SJCRH30 (cell line): ENCODE data around the gene NT5C3A. TPM values are rescaled to one million over a fixed set of nuclear protein-coding genes. Genes with fewer than 3 reads are reported as not detected.

Experiments
- DNase-seq, 2 experiments: peaks; one replicate each; pipeline ENCODE4 v3.0.0-alpha.2; 2015 to 2020
- H3K27ac ChIP-seq: fragments of 250-450 bp; sonication (Bioruptor Pico); 2 replicates; pipeline ENCODE4 v1.5.1; 2020; ENCODE audit warnings: mild to moderate bottlenecking, moderate library complexity
- H3K27me3 ChIP-seq: fragments of 250-450 bp; sonication (Bioruptor Pico); 2 replicates; pipeline ENCODE4 v1.5.1; 2020; ENCODE audit warnings: mild to moderate bottlenecking, moderate library complexity
- H3K36me3 ChIP-seq: fragments of 250-450 bp; sonication (Bioruptor Pico); 2 replicates; pipeline ENCODE4 v1.5.1; 2020; ENCODE audit warnings: mild to moderate bottlenecking, moderate library complexity
- H3K4me1 ChIP-seq: fragments of 250-450 bp; sonication (Bioruptor Pico); 2 replicates; pipeline ENCODE4 v1.5.1; 2020; ENCODE audit warnings: mild to moderate bottlenecking, moderate library complexity
- H3K4me3 ChIP-seq: fragments of 250-450 bp; sonication (Bioruptor Pico); 2 replicates; pipeline ENCODE4 v1.5.1; 2020; ENCODE audit warnings: mild to moderate bottlenecking, moderate library complexity
- H3K9me3 ChIP-seq: fragments of 250-450 bp; sonication (Bioruptor Pico); replicated peaks from 2 replicates; pipeline ENCODE4 v1.5.1; 2020; ENCODE audit warnings: mild to moderate bottlenecking, moderate library complexity
- total RNA-seq: library from RNA; depleted of rRNA; stranded (reverse); fragments of >200 nt; shearing (Covaris generic); gene quantifications from 2 replicates; pipeline ENCODE4 v1.2.3, GENCODE V29; 2014

The NT5C3A gene
- total RNA-seq, 1 experiment from 2014 or later, result 45.1 TPM

DNA sequence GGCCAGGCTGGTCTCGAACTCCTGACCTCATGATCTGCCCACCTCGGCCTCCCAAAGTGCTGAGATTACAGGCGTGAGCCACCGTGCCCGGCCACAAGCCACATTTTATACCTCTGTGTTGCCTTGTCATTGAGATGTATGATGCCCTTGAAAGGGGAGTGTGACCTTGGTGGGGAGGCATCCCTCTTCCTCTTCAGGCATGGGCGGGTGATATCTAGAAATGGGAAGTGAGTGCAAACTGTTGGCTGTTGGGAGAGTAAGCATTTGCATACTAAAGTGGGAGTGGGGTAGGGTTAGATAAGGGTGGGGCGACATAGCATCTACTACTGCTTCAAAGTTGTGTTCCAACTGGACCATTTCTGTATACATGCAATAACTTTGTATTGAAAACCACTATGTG, 26.6 kb upstream of the NT5C3A start:
- H3K9me3 ChIP-seq, result no peaks in the 10 kb centered on the region
- H3K4me3 ChIP-seq, result no peak overlapping the region
- peaks cover 3% of the 10 kb centered on the region; the same call in 1 of the 2 replicates for H3K36me3 ChIP-seq
- H3K27me3 ChIP-seq, result no peaks in the 10 kb centered on the region
- DNase-seq, result no peak
- no peak overlapping the region for H3K27ac ChIP-seq
- H3K4me1 ChIP-seq, result no peaks in the 10 kb centered on the region

DNA sequence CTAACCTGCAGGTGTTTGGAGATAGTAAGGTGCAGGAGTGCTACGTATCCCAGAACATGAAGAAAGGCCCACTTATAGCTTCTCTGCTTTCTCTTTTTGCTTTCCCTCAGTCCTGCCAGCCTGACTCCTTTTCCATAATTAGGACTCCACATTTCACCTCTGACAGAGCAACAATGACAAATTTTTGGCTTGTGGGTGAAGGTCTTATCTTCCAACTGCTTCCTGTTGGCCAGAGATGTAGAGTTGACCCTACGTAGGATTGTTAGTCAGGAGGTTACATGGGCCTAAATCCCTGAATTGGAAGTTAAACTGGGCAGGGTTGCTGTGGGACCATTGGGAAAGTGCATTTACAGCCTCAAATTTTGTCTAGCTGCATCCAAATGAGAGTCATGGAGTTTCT, 25.3 kb upstream of the NT5C3A start:
- no peaks in the 10 kb centered on the region for H3K4me1 ChIP-seq
- no peak for DNase-seq
- no peak overlapping the region for H3K27ac ChIP-seq
- no peak overlapping the region for H3K4me3 ChIP-seq
- no peaks in the 10 kb centered on the region for H3K27me3 ChIP-seq
- no peaks in the 10 kb centered on the region; the same call in 1 of the 2 replicates for H3K9me3 ChIP-seq
- H3K36me3 ChIP-seq, result no peaks in the 10 kb centered on the region

DNA sequence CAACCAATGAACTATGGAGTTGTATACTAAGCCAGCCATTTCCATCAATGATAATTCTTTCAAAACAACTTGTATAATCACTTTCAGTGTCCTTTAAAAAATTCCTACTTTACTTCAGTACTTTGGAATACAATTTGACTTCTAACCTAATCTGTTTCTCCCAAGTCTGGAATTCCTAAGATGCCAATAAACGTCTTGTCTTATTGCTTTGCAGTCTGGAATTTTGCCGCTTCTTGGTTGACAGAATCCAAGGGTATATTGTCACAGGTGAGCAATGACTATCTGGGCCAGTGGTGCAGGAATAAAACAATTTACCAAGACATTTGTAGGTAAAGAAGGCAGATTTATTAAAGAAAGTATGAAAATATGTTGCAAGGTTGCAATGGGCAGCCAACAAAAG, 24.8 kb upstream of the NT5C3A start:
- DNase-seq, result no peak
- H3K4me1 ChIP-seq, result no peaks in the 10 kb centered on the region
- H3K27me3 ChIP-seq, result no peaks in the 10 kb centered on the region
- H3K27ac ChIP-seq, result no peak overlapping the region
- H3K4me3 ChIP-seq, result no peak overlapping the region
- H3K9me3 ChIP-seq, result no peaks in the 10 kb centered on the region; the same call in 1 of the 2 replicates
- no peaks in the 10 kb centered on the region for H3K36me3 ChIP-seq

DNA sequence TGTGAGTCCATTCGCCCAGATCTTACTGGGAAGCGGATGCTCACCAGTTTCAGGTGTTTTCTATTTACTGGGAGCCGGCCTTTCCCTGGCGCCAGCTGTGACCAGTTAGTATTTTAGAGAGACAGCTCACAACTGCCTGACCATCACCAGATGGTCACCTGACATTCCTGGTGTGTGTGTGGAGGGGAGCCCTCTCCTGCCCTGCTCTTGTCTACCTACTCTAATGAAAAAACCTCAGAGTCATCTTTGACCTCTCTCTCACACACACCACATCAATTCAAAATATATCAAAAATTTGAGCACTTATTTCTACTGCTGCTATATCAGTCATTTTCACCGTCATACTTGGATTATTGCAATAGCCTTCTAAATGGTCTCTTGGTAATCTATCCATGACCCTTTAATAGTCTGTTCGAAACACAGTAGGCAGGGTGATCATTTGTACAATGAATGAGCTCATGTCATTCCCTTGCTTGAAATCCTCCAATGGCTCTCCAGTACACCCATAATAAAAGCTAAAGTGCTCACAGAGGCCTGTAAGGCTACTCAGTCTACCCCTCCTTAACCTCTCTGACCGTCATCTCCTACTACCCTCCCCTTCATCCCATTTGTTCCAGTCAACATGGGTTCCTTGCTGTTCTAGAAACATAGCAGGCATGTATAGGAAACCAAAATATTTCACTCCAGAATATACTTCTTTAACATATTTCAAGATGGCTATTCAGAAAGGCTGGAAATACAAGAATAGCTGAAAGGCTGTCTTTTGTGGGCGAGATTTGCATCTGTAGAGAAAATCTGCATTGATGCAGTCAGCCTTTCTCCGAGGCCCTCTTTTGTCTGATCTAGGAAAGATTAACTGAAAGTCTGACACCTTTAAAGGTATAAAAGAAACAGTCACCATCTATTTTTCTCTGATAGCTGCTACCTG, 17.5 kb upstream of the NT5C3A start:
- DNase-seq, result no peak
- Histone ChIP-seq H3K27ac (no peak overlapping the region), H3K9me3 (no peaks in the 10 kb centered on the region; the same call in 1 of the 2 replicates), H3K27me3 (no peaks in the 10 kb centered on the region), H3K36me3 (no peaks in the 10 kb centered on the region), H3K4me1 (no peaks in the 10 kb centered on the region; the same call in 1 of the 2 replicates), H3K4me3 (no peak overlapping the region)

DNA sequence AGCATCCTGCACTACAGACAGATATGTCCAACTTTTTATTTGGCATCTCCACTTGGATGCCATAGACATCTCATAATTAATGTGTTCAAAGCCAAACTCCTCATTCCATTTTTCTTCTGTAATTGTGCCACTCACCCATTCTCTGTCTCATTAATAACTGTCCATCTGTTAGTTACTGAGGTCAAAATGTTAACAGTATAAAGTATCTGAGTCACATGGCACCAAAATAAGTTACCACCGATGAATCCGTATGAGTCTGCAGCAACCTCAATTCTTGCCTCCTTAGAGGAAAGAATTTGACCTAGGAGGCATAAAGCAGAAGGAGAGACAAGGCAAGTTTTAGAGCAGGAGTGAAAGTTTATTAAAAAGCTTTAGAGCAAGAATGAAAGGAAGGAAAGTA, 16.5 kb upstream of the NT5C3A start:
- Histone ChIP-seq H3K9me3 (no peaks in the 10 kb centered on the region; the same call in 1 of the 2 replicates), H3K4me3 (no peak overlapping the region), H3K36me3 (no peaks in the 10 kb centered on the region), H3K27me3 (no peaks in the 10 kb centered on the region), H3K27ac (no peak overlapping the region), H3K4me1 (no peaks in the 10 kb centered on the region; the same call in 1 of the 2 replicates)
- DNase-seq, result no peak

DNA sequence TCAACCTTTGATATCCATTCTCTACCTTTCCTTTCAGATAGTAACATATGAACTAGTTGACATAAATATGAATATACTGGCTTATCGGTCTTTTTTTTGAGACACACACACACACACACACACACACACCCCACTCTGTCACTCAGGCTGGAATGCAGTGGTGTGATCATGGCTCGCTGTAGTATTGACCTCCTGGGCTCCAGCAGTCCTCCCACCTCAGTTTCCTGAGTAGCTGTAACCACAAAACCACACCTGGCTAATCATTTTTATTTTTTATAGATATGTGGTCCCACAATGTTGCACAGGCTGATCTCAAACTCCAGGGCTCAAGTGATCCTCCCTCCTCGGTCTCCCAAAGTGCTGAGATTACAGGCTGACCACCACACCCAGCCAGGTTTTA, 14.2 kb upstream of the NT5C3A start:
- Histone ChIP-seq H3K4me3 (no peak overlapping the region), H3K27ac (no peak overlapping the region), H3K4me1 (no peaks in the 10 kb centered on the region; the same call in 1 of the 2 replicates), H3K36me3 (no peaks in the 10 kb centered on the region), H3K27me3 (no peaks in the 10 kb centered on the region), H3K9me3 (no peaks in the 10 kb centered on the region)
- DNase-seq, result no peak

DNA sequence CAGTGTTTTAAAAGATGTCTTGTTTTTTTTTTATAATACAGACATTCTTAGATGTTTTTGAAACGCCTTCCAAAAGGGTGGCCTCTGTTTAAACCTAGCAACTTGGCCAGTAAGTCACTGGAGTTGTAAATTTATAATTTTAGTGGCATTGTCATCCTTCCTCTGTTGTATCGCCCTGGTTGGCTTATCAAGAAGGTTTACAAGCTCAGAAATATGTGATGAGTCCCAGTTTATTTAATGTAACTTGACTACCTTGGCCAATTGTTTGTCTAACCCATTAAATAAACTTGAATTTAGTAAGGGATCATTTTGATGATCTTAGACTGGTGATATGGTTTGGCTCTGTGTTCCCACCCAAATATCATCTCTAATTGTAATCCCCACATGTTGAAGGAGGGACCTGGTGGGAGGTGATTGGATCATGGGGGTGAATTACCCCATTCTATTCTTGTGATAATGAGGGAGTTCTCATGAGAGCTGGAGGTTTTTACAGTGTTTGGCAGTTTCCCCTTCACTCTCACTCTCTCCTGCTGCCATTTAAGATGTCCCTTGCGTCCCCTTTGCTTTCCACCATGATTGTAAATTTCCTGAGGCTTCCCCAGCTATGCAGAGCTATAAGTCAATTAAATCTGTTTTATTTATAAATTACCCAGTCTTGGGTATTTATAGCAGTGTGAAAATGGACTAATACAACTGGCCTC, 13.4 kb upstream of the NT5C3A start:
- Histone ChIP-seq H3K9me3 (no peaks in the 10 kb centered on the region), H3K36me3 (no peaks in the 10 kb centered on the region), H3K4me1 (no peaks in the 10 kb centered on the region; the same call in 1 of the 2 replicates), H3K4me3 (no peak overlapping the region), H3K27ac (no peak overlapping the region), H3K27me3 (no peaks in the 10 kb centered on the region)
- no peak for DNase-seq

DNA sequence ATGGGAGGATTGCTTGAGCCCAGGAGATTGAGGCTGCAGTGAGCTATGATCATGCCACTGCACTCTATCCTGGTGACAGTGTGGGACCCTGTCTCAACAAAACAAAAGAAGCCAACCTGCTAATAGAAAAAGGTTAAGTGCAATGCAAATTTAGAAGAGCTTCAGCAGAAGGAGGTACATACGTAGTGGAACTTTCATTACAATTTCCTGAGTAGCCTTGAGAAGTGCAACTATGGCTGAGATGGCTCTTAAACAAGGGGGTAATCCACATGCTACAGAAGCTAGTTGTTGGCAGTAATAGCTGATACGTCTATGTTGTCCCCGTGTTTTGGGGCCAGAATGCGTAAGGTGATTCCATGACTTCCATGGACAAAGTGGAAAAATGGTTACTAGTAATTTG, 10.7 kb upstream of the NT5C3A start:
- H3K36me3 ChIP-seq, result no peaks in the 10 kb centered on the region
- no peaks in the 10 kb centered on the region; the same call in 1 of the 2 replicates for H3K4me1 ChIP-seq
- no peaks in the 10 kb centered on the region for H3K9me3 ChIP-seq
- no peak for DNase-seq
- no peak overlapping the region for H3K4me3 ChIP-seq
- no peaks in the 10 kb centered on the region for H3K27me3 ChIP-seq
- no peak overlapping the region for H3K27ac ChIP-seq

- Histone ChIP-seq H3K9me3 (no peaks in the 10 kb centered on the region), H3K27ac (no peak overlapping the region), H3K4me1 (no peaks in the 10 kb centered on the region; the same call in 1 of the 2 replicates), H3K4me3 (no peak overlapping the region), H3K27me3 (no peaks in the 10 kb centered on the region), H3K36me3 (no peaks in the 10 kb centered on the region)
- peak in 1 of 2 experiments; percentile 11 for DNase-seq
Measured at GRCh38 chr7:33072471-33072870, 9.9 kb upstream of the NT5C3A start.

DNA sequence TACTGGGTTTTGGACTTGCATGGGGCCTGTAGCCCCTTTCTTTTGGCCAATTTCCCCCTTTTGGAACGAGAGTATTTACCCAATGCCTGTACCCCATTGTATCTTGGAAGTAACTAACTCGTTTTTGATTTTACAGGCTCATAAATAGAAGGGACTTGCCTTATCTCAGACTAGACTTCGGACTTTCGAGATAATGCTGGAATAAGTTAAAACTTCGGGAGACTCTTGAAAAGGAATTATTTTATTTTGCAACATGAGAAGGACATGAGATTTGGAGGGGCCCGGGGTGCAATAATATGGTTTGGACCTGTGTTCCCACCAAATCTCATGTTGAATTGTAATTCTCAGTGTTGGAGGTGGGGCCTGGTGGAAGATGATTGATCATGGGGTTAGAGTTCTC, 8.3 kb upstream of the NT5C3A start:
- Histone ChIP-seq H3K36me3 (no peaks in the 10 kb centered on the region), H3K4me1 (no peaks in the 10 kb centered on the region; the same call in 1 of the 2 replicates), H3K27ac (no peak overlapping the region), H3K4me3 (no peak overlapping the region), H3K9me3 (peaks cover 3% of the 10 kb centered on the region; the same call in 1 of the 2 replicates), H3K27me3 (no peaks in the 10 kb centered on the region)
- DNase-seq, result no peak

DNA sequence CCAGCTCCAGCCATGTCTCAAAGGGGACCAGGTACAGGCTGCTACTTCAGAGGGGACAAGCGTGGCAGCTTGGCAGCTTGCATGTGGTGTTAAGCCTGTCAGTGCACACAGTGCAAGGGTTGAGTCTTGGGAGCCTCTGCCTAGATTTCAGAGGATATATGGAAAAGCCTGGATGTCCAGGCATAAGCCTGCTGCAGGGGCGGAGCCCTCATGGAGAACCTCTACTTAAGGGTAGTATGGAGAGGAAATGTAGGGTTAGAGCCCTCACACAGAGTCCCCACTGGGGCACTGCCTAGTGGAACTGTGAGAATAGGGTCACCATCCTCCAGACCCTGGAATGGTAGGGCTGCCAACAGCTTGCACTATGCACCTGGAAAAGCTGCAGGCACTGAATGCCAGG, 7.7 kb upstream of the NT5C3A start:
- Histone ChIP-seq H3K27ac (no peak overlapping the region), H3K27me3 (no peaks in the 10 kb centered on the region), H3K4me3 (no peak overlapping the region), H3K36me3 (no peaks in the 10 kb centered on the region), H3K9me3 (peaks cover 4% of the 10 kb centered on the region; the same call in 1 of the 2 replicates), H3K4me1 (no peaks in the 10 kb centered on the region; the same call in 1 of the 2 replicates)
- no peak for DNase-seq

DNA sequence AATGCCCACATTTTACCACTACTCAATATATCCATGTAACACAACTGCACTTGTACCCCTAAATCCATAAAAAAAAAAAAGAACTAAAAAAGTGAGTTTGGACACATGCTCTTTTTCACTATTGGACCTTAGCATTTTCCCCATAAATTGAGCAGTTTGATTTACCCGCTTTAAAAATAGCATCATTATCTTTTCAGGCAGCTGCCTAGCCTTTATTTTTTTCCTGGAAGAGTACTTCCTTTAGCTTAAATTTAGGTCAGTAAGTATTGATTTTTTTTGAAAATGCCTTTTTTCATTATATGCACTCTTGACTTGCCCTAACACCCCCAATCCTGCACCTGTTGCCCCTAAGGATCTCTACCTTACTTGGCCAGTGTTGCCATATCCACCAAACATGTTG, 5.3 kb upstream of the NT5C3A start:
- peaks cover 4% of the 10 kb centered on the region; the same call in 1 of the 2 replicates for H3K9me3 ChIP-seq
- no peaks in the 10 kb centered on the region for H3K36me3 ChIP-seq

GRCh38 chr7:33066771-33067170, 4.2 kb upstream of the NT5C3A start:
- Histone ChIP-seq H3K9me3 (peaks cover 4% of the 10 kb centered on the region; the same call in 1 of the 2 replicates), H3K4me1 (no peaks in the 10 kb centered on the region)

More for the DNA sequence above, 5.3 kb upstream of the NT5C3A start:
- DNase-seq, result no peak
- Histone ChIP-seq H3K4me1 (no peaks in the 10 kb centered on the region), H3K4me3 (no peak overlapping the region), H3K27me3 (no peaks in the 10 kb centered on the region), H3K27ac (no peak overlapping the region)

DNA sequence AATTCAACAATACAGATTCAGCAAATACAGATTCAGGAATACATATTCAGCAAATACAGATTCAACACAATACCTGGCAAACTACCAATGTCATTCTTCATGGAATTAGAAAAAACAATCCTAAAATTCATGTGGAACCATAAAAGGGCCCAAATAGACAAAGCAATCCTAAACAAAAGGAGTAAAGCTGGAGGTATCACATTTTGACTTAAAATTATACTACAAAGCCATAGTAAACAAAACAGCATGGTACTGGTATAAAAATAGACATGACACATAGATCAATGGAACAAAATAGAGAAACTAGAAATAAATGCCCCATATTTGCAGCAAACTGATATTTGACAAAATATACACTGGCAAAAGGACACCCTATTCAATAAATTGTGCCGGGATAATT, 3.4 kb upstream of the NT5C3A start:
- H3K27ac ChIP-seq, result no peak overlapping the region
- no peak for DNase-seq

More at GRCh38 chr7:33066771-33067170, 4.2 kb upstream of the NT5C3A start:
- H3K36me3 ChIP-seq, result no peaks in the 10 kb centered on the region
- no peak overlapping the region for H3K4me3 ChIP-seq
- DNase-seq, result no peak
- H3K27ac ChIP-seq, result no peak overlapping the region
- no peaks in the 10 kb centered on the region for H3K27me3 ChIP-seq

More for the DNA sequence above, 3.4 kb upstream of the NT5C3A start:
- H3K36me3 ChIP-seq, result no peaks in the 10 kb centered on the region
- H3K4me1 ChIP-seq, result peaks cover 2% of the 10 kb centered on the region; the same call in 1 of the 2 replicates
- H3K9me3 ChIP-seq, result peaks cover 4% of the 10 kb centered on the region; the same call in 1 of the 2 replicates
- H3K27me3 ChIP-seq, result no peaks in the 10 kb centered on the region
- no peak overlapping the region for H3K4me3 ChIP-seq
